Adipose tissue (tissue), 3 donors: Measurements from ENCODE around the gene EIF4G2. TPM values are rescaled to one million over a fixed set of nuclear protein-coding genes. Genes with fewer than 3 reads are reported as not detected.
A peak's percentile ranks its signal among the peaks of the same experiment; 100 is the strongest.
"Not testable (repeated sequence)": the region's sequence is repeated elsewhere in the genome, so short reads cannot be mapped to it uniquely, and the experiment has no call there.

Experiments used
- H3K27ac ChIP-seq: one replicate; pipeline ENCODE4 v1.5.1; 2013; ENCODE audit warnings: low read depth, low read length
- WGBS, 3 donors: extraction: QIAGEN DNeasy Blood & Tissue Kit; methylation state at CpG; one replicate each; pipeline ENCODE4 v1.1.7; 2013; 5-methylcytosine and 5-hydroxymethylcytosine counted together
- polyA plus RNA-seq, 3 donors: library from polyadenylated mRNA; stranded (reverse); fragments of 200-250 nt; gene quantifications; one replicate each; pipeline ENCODE4 v1.2.3, GENCODE V29; 2013
- donor health status: healthy with polysubstance abuse.
- donor health status: Bipolar disorder and iron deficiency.
- donor health status: healthy.

The EIF4G2 gene
- polyA plus RNA-seq = 100 to 1,000 TPM; 154 to 309 (median 299) TPM

DNA sequence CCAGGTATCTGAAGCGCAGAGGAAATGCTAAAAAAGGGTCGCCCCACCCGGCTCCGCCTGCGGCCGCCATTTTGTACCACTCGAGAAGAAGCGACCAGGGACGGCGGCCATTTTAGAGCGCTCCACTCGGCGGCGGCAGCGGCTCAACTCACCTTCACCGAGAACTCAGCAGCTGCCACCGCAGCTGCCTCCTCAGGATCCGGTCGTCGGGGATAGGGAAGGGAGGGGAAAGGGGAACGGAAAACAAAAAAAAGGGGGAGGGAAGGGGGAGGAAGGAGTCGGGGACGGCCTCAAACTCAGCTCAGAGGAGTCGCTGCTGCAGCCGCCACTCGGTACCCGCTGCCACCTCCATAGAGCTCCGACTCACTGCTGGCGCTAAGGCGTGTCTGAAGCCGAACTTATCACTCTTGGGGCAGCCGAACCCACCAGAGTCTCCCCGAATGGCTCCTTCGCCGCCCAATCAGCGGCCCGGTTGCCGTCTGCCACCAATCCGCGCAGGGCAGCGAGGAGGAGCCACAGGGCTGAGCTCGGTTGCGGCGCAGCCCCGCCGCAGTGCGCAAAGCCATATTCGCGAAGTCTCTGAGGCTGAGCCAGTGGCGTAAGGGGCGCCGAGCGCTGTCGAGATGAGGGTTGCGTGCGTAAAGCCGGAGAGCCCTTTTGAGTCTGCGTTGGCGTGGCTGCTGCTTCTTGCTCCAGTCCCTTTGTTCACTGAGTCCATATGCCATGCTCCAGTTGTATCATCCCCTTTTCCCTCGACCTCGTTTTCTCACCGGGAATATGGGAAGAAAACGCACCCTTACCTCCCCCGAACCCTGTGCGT lies at the start of gene EIF4G2:
Gene EIF4G2, minus strand, starts transcription at position 374 of the 820 bp plus-strand sequence.
- 0% methylated on average over 65 of the region's 65 CpGs for WGBS, 3 donors
- H3K27ac ChIP-seq = peak within 1 kb of the TSS; percentile 77

DNA sequence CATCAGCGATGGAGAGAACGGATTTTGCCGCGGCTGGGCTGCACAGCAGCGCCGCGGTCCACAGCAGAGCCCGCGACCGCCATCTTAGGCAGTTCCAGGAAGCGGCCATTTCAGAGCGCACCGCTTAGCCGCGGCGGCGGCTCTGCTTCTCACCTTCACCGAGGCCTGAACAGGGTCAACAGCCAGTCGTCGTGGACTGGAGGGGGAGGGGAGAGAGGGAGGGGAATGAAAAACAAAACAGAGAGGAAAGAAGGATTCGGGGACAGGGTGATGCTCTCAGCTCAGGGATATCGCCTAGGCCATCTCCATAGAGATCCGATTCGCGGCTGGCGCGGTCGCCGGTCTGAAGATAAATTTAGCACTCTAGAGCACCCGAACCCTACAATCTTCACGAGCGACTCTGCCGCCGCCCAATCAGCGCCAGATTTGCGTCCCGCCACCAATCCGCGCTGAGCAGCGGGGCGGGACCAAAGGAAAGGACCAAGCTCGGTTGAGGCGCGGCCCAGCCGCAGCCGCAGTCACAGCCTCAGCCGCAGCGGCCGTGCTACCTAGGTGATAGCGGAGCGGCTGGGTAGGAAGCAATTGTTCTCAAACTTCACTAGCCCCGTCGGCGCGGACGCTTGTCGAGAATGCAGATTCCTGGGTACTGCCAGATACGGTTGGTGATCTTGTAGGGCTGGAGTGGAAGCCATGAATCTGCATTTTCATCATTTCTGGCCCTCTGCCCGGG lies 49.1 kb upstream of the EIF4G2 start, which contains the start of gene ZBED5:
Gene ZBED5, minus strand, starts transcription at position 345 of the 730 bp plus-strand sequence. CDS start 3,108 bp downstream, outside the sequence.
- 0 to 1% (median 0%) methylated on average over 59 of the region's 59 CpGs for WGBS, 3 donors
- H3K27ac ChIP-seq = peak within 1 kb of the TSS; percentile 86

DNA sequence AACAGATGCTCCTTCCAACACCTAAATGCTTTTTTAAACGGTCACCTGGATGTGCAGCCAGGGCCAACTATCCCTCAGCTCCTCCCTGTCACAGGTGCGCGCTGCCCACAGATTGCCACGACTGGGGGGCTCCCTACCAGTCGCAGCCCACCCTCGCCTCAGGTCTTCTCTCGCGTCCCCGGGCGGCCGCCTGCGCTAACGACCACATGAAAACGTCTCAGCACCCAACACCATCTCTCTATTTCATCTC lies 48.7 kb upstream of the EIF4G2 start:
- WGBS, 3 donors = 0 to 1% (median 0%) methylated on average over 14 of the region's 14 CpGs
- peak overlapping the region; percentile 75 for H3K27ac ChIP-seq

DNA sequence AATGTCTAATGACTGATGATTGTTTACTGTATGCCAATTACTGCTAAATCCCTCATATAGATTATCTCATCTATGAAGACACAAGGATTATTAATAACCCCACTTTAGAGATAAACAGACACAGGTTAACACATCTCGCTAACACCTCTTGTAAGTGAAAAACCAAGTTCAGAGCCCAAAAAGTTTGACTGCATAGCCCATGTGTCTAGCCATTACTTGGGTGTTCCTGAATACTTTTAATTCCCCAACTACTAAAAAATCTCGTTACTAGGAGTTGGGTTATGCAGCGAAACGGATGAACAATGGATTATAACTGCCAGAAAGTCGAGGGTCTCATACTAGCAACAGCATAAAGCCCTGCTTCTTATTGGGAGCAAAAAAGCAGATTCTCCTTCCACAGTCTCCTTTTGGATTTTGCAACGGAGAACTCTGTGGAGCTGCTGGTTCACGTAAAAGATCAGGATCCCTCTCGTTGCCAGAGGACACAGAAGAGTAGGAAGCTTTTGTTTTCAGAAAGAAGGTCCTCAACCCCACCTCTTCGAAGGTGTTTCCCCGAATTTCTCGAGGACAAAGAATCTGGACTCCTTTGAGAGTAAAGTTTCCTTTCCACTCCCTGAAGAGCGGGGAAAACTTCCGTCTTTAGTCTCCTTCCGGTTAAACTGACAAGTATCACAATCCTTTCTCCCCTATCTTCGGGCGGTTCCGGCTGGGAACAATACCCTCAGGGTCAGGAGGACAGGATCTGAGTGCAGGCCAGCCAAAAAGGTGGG lies 48.1 kb upstream of the EIF4G2 start:
- H3K27ac ChIP-seq = peak overlapping the region; percentile 75
- 2 to 5% (median 3%) methylated on average over 17 of the region's 17 CpGs for WGBS, 3 donors

DNA sequence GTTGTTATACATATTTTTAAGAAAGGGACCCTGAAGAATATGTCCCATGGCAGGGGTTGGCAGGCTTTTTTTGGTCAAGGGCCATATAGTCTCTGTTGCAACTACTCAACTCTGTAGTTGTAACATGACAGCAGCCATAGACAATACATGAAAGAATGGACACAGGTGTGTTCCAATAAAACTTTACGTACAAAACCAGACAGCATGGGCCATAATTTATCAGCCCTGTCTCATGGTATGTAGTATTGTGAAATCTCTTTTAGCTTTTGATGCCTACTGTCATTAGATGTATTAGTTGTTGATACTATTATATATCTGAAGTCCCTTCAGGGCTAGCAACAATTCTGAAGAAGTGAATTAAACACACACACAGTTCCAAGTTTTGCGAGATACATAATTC lies 46.6 kb upstream of the EIF4G2 start:
- no peak overlapping the region for H3K27ac ChIP-seq
- 96 to 100% (median 100%) methylated on average over 2 of the region's 2 CpGs for WGBS, 3 donors

DNA sequence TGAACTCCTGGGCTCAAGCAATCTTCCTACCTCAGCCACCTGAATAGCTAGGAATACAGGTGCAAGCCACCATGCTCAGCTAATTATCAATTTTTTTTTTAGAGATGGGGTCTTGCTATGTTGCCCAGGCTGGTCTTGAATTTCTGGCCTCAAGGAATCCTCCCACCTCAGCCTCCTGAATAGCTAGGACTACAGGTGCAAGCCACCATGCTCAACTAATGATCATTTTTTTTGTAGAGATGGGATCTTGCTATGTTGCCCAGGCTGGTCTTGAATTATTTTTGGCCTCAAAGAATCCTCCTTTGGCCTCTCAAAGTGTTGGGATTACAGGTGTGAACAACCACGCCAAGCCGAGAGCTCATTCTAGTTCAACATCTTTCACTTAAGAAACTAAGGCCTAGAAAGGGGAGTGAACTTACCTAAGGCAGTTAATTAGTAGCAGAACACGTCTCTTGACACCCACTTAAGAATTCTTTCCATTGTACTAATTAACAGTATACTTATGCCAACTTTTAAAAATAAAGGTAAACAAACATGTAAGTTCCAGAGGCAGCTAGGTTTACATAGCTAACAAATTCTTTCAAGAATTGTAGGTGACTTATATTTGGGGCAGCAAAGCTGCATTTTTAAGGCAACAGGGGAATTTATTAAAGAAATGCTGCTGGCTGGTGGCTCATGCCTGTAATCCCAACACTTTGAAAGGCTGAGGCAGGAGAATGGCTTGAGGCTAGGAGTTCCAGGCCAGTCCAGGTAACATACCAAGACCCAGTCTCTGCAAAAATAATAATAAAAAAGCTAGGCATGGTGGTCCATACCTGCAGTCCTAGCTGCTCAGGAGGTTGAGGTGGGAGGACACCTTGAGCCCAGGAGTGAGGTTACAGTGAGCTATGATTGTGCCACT lies 39.5 kb upstream of the EIF4G2 start:
- no peak overlapping the region for H3K27ac ChIP-seq

DNA sequence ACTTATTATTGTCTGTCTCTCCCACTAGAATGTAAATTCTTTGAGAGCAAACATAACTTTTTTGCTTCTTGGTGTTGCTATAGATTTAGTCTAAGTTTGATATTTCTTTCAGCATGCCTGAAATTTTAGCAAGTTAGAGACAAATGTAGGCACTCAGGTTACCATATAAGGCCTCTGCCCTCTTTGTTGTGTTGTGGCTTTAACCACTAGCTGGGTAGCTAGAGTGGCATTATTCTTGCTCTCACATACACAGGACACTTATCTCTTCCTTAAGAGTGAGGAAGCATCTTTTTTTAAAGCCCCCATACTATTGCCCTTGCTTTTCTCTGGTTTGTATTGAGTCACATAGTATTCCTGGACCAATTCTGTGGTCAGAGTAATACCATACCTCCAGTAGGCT lies 37.9 kb upstream of the EIF4G2 start:
- H3K27ac ChIP-seq = no peak overlapping the region

More for the DNA sequence above, 39.5 kb upstream of the EIF4G2 start:
- 86 to 93% (median 91%) methylated on average over 3 of the region's 3 CpGs for WGBS, 3 donors

DNA sequence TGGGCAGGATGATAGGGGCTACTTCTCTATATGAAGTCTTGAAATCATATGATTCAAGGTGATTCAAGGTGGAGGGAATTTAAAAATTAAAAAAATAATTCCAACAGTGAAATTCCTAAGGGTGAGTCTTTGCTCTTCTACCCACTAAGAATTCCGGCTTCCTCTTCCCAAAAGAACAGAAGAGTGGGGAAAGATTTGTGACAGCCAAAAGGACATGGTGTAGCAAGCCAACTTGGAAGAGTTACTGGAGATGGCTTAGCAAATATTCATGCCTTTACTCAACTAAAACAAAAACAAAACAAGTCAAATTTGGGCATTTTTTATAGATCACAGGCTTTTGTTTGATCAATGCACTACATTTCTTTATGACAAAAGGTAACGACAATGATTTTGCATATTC lies 36.9 kb upstream of the EIF4G2 start:
- no peak overlapping the region for H3K27ac ChIP-seq
- WGBS, 3 donors = 85 to 89% (median 89%) methylated on average over 2 of the region's 2 CpGs

DNA sequence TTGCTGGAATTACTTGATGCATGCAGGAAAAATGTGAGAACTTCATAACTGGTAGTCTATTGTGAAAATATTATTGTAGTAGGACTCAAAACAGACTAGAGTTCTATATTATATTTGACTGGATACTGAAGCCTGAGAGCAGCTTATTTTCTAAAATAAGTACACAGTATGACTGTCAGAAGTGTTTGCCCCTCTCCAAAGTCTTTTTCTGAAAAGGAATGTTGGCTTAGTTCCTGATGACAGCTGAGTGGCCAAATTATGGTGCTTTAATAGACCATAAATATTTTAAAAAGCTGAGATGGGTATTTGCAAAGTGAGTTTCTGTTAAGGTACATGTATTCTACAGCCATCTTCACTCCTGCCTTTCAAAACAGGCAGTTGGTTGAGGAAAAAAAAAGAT lies 36.1 kb upstream of the EIF4G2 start:
- no peak overlapping the region for H3K27ac ChIP-seq

DNA sequence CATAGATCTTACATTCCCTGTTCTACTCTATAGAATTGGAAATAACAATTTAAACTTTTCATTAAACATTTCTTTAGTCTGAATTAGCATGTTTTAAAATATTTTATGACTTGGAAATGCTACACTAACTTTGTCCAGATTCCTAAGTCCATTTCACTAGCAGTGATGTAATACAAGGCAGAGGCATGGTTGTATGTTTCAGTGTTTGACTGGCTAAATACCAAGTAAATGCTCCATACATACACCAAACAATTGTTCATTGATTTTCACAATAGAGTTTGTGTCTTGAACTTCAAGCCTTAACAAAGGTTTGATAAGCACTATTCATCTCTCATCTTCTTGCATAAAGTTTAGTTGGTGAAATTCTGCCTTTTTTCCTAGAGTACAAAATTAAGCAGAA lies 35.6 kb upstream of the EIF4G2 start:
- no peak overlapping the region for H3K27ac ChIP-seq

DNA sequence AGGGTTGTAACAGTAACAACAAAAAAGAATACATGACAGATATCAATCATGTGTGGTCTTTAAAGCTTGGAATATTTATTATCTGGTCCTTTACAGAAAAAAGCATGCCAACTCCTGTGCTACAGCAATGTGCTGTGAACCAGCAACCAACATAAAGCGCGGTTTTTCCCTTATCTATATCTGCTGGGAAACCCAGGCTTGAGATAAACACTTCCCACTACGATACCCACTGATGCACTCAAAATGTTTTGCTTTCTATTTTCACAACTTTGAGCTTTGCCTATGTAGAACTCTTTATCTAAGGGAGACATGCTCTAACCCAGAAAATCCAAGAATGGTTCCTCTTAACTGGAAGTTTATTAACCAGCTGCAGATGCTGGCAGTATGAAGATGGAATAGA lies 30.2 kb upstream of the EIF4G2 start:
- H3K27ac ChIP-seq = no peak overlapping the region
- WGBS, 3 donors = 60 to 69% (median 64%) methylated on average over 3 of the region's 3 CpGs

DNA sequence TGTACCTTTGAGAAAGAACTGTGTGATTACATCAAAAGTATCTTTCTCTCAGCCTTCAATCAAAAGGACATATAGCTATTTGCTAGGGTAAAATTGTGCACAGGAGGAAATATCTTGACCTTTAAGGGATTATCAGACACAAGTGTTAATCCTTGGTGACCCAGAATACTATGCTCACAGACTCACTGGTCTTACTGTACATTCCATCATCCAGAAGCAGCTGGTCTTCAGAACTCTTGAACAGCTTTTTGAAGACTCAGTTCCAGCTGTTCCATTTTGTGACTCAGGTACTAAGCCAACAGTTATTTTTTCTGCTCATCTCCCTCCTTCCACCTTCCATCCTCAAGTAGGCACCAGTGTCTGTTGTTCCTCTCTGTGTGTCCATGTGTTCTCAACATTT lies 29.4 kb upstream of the EIF4G2 start:
- H3K27ac ChIP-seq = no peak overlapping the region

DNA sequence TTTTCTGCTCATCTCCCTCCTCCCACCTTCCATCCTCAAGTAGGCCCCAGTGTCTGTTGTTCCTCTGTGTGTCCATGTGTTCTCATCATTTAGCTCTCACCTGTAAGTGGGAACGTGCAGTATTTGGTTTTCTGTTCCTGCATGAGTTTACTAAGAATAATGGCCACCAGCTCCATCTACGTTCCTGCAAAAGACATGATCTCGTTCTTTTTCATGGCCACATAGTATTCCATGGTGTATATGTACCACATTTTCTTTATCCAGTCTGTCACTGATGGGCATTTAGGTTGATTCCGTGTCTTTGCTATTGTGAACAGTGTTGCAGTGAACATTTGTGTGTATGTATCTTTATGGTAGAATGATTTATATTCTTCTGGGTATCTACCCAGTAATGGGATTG lies 28.2 kb upstream of the EIF4G2 start:
- WGBS, 3 donors = 88 to 94% (median 94%) methylated on average over 4 of the region's 4 CpGs
- not testable (repeated sequence) for H3K27ac ChIP-seq

DNA sequence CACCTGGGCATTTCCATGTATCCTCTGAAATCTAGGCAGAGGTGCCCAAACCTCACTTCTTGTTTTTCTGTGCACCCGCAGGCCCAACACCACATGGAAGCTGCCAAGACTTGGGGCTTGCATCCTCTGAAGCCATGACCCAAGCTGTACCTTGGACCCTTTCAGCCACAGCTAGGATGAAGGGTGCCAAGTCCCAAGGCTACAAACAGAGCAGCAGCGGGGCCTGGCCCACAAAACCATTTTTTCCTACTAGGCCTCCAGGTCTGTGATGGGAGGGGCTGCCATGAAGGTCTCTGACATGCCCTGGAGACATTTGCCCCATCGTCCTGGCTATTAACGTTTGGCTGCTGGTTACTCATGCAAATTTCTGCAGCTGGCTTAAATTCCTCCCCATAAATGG lies 20.4 kb upstream of the EIF4G2 start:
- WGBS, 3 donors = 95 to 98% (median 95%) methylated on average over 4 of the region's 4 CpGs
- H3K27ac ChIP-seq = no peak overlapping the region

DNA sequence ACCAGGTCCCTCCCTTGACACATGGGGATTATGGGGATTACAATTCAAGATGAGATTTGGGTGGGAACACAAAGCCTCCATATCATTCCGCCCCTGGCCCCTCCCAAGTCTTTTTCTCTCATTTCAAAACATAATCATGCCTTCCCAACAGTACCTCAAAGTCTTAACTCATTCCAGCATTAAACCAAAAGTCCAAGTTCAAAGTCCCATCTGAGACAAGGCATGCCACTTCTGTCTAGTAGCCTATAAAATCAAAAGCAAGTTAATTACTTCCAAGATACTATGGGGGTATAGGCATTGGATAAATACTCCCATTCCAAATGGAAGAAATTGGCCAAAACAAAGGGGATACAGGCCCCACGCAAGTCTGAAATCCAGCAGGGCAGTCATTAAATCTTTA lies 19.7 kb upstream of the EIF4G2 start:
- no peak overlapping the region for H3K27ac ChIP-seq
- 70 to 97% (median 88%) methylated on average over 2 of the region's 2 CpGs for WGBS, 3 donors

DNA sequence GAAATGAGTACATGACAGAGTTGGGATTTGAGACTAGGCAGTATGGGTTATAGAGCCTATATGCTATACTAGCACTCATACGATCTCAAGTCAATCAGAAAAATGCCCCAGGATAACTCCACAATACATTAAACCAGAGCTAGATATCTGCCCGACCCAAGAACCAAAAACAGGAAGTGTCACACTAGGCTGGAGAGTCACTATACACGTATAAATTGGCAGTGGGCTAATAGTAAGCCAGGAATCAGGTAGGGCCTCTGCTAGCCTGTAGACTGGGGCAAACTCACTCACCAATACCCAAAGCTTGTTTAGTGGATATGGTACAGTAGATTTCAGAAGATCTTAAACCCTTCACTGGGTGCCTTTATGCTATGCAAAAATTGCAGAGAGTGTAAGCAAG lies 16.2 kb upstream of the EIF4G2 start:
- no peak overlapping the region for H3K27ac ChIP-seq
- WGBS, 3 donors = 42 to 82% (median 68%) methylated on average over 3 of the region's 3 CpGs

DNA sequence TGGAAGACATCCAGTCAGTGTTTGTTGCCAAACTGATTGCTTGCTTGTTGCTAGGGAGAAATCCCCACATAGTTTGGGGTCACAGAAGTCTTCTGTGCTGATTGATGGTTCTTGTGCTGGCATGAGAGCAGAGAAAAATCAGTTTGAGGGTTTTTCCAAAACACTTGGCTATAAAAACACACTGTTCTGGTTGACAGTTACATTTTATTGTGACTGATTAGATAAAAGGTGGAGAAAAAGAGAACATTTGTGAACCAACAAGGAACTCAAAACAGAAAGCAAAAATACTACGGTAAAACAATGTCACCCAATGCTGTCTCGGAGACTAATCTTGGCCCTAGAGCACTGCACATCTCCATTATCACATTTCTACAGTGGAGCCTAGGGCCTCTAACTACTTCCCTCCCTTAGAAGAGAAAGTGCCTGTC lies 14.4 kb upstream of the EIF4G2 start:
- 38 to 64% (median 43%) methylated on average over 2 of the region's 2 CpGs for WGBS, 3 donors
- no peak overlapping the region for H3K27ac ChIP-seq

DNA sequence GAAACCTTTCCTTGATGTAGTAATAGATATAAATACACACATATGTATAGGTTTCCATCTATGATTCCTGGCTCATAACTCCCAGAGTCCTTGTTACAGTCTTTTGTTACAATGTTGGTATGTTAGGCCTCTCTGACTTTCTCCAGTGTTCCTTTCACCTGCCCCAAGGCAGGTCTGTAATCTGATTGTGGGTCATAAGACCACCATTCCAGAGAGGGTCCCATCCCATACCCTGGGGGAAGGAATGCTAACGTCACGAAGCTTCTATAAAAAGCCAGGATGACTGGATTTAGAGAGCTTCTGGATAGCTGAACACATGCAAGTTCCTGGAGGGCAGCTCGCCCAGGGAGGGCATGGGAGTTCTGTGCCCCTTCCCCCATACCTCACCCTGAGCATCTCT lies 13.8 kb upstream of the EIF4G2 start:
- H3K27ac ChIP-seq = not testable (repeated sequence)

DNA sequence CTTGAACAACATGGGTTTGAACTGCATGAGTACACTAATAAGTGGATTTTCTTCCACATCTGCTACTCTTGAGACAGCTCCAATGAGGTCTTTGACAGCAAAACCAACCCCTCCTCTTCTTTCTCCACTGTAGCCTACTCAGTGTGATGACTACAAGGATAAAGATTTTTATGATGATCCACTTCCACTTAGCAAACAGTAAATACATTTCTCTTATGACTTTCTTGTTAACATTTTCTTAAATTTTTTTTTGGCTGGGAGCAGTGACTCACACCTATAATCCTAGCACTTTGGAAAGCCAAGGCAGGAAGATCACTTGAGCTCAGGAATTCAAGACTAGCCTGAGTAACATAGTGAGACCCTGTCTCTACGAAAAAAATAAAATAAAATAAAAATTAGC lies 9.9 kb upstream of the EIF4G2 start:
- no peak overlapping the region for H3K27ac ChIP-seq
- WGBS, 3 donors = 73 to 92% (median 89%) methylated on average over 1 of the region's 1 CpG

More for the DNA sequence above, 13.8 kb upstream of the EIF4G2 start:
- 82 to 93% (median 89%) methylated on average over 3 of the region's 3 CpGs for WGBS, 3 donors
